Activated T-cell treated with anti-CD3 and anti-CD28 coated beads, Interleukin-2, amount 50 U/mL, for 24 hours (primary cell): ENCODE results near the gene NF1.
"Not testable (repeated sequence)": the region's sequence is repeated elsewhere in the genome, so short reads cannot be mapped to it uniquely, and the experiment has no call there.

ENCODE experiments used
- DNase-seq: peaks from one replicate; pipeline ENCODE4 v3.0.0-alpha.2; 2020
- H3K27ac Mint-ChIP-seq: 2 replicates; pipeline ENCODE4 v1.8.0; 2020; ENCODE audit warnings: mild to moderate bottlenecking, mixed read lengths
- H3K27me3 Mint-ChIP-seq: 2 replicates; pipeline ENCODE4 v1.8.0; 2020; ENCODE audit warnings: mixed read lengths
- H3K36me3 Mint-ChIP-seq: 2 replicates; pipeline ENCODE4 v1.8.0; 2020; ENCODE audit warnings: low read depth, mixed read lengths
- H3K4me1 Mint-ChIP-seq: 2 replicates; pipeline ENCODE4 v1.8.0; 2020; ENCODE audit warnings: low read depth, mixed read lengths
- H3K4me3 Mint-ChIP-seq: 2 replicates; pipeline ENCODE4 v1.8.0; 2020; ENCODE audit warnings: mild to moderate bottlenecking, moderate library complexity, mixed read lengths
- H3K9me3 Mint-ChIP-seq: 2 replicates; pipeline ENCODE4 v1.8.0; 2020; ENCODE audit warnings: mixed read lengths

The NF1 gene, protein sequence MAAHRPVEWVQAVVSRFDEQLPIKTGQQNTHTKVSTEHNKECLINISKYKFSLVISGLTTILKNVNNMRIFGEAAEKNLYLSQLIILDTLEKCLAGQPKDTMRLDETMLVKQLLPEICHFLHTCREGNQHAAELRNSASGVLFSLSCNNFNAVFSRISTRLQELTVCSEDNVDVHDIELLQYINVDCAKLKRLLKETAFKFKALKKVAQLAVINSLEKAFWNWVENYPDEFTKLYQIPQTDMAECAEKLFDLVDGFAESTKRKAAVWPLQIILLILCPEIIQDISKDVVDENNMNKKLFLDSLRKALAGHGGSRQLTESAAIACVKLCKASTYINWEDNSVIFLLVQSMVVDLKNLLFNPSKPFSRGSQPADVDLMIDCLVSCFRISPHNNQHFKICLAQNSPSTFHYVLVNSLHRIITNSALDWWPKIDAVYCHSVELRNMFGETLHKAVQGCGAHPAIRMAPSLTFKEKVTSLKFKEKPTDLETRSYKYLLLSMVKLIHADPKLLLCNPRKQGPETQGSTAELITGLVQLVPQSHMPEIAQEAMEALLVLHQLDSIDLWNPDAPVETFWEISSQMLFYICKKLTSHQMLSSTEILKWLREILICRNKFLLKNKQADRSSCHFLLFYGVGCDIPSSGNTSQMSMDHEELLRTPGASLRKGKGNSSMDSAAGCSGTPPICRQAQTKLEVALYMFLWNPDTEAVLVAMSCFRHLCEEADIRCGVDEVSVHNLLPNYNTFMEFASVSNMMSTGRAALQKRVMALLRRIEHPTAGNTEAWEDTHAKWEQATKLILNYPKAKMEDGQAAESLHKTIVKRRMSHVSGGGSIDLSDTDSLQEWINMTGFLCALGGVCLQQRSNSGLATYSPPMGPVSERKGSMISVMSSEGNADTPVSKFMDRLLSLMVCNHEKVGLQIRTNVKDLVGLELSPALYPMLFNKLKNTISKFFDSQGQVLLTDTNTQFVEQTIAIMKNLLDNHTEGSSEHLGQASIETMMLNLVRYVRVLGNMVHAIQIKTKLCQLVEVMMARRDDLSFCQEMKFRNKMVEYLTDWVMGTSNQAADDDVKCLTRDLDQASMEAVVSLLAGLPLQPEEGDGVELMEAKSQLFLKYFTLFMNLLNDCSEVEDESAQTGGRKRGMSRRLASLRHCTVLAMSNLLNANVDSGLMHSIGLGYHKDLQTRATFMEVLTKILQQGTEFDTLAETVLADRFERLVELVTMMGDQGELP (N-terminal part only)

DNA sequence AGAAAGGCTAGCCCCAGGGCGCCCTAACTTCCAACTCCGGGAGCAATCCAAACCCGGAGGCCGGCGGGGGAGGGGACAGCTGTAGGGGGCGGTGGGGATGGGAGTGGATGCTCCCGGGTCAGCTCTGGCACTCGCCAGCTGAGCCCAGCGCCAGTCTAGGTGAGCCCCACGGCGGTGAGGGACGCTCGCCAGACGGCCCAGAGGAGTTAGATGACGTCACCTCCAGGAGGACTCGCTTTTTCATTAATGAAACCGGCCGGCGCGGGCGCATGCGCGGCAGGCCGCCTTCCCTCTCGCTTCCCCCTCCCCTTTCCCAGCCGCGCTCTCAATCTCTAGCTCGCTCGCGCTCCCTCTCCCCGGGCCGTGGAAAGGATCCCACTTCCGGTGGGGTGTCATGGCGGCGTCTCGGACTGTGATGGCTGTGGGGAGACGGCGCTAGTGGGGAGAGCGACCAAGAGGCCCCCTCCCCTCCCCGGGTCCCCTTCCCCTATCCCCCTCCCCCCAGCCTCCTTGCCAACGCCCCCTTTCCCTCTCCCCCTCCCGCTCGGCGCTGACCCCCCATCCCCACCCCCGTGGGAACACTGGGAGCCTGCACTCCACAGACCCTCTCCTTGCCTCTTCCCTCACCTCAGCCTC, at the start of gene NF1:
TSS of gene NF1 (plus strand) at position 378 of the 636 bp plus-strand sequence. CDS start 333 bp downstream, outside the sequence.
- Mint-ChIP-seq H3K4me3 (peak within 1 kb of the TSS; percentile 91), H3K27me3 (no peaks in the 10 kb centered on the region), H3K36me3 (peaks cover 2% of the 10 kb centered on the region), H3K27ac (peak within 1 kb of the TSS; percentile 94), H3K9me3 (no peaks in the 10 kb centered on the region), H3K4me1 (peaks cover 15% of the 10 kb centered on the region)
- peak; percentile 88 for DNase-seq

DNA sequence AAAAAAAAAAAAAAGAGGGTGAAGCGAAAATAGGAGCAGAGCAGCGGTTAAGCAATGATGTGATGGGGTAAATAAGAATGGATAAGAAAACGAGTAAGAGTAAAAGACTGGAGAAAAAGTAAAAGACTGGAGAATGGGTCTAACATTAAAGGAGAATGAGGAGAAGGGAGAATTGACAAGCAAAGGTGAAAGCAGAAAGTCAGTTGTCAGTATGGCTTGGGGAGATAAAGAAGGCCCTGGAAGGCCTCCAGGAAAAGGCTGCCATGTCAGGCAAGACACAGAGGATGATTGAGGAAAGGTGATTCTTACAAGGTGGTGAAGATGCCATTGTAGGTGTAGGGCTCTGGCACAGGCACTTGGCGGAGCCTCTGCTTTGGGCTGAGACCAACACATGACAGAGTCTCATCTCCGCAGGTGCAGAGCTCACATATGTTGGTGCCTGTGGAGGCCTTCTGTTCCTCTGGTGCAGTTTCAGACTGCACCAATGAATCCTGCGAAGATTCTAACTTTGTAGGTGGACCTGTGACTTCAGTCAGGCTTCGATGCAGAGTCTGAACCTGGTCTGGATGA, 47.8 kb upstream of the NF1 start:
- not testable (repeated sequence) for H3K27ac Mint-ChIP-seq, H3K27me3 Mint-ChIP-seq, H3K36me3 Mint-ChIP-seq, H3K9me3 Mint-ChIP-seq, H3K4me1 Mint-ChIP-seq, DNase-seq, H3K4me3 Mint-ChIP-seq

DNA sequence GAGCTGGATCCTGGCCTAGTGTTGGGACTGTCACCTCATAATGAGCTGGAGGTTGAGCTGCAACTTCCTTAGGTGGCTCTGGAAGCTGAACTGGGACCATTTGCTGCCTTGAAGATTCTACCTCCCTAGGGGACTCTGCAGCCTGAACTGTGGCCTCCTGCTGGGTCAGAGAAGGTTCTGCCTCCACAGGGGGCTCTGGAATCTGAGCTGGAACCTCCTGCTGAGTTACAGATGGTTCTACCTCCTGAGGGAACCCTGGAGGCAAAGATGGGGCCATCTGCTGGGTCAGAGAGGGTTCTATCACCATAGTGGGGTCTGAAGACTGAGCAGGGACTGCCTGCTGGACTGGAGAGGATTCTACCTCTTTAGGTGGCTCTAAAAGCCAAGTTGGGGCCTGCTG, 46.6 kb upstream of the NF1 start:
- H3K4me3 Mint-ChIP-seq: no peak overlapping the region
- H3K36me3 Mint-ChIP-seq: no peaks in the 10 kb centered on the region
- DNase-seq: no peak
- no peaks in the 10 kb centered on the region for H3K9me3 Mint-ChIP-seq
- H3K27ac Mint-ChIP-seq: no peak overlapping the region
- H3K4me1 Mint-ChIP-seq: peaks cover 6% of the 10 kb centered on the region
- no peaks in the 10 kb centered on the region for H3K27me3 Mint-ChIP-seq

DNA sequence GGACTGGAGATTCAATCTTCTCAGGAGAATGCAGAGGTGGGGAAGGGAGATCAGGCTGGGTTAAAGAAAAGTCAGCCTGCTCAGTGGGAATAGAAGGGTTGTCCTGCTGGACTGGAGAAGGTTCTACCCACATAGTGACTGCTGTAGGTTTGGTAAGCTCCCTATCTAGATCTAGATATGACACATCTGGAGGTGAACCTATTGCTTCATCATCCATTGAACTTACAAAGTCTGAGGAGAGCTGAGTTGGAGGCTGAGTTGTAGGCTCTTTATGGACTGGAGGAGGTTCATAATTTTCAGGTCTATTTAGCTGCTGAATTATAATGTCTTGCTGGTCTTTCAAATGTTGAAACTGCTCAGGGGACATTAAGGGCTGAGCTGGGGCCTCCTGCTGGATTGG, 46.0 kb upstream of the NF1 start:
- Mint-ChIP-seq H3K9me3 (no peaks in the 10 kb centered on the region), H3K27me3 (no peaks in the 10 kb centered on the region), H3K36me3 (no peaks in the 10 kb centered on the region), H3K4me3 (no peak overlapping the region), H3K27ac (no peak overlapping the region), H3K4me1 (peaks cover 6% of the 10 kb centered on the region)
- no peak for DNase-seq

DNA sequence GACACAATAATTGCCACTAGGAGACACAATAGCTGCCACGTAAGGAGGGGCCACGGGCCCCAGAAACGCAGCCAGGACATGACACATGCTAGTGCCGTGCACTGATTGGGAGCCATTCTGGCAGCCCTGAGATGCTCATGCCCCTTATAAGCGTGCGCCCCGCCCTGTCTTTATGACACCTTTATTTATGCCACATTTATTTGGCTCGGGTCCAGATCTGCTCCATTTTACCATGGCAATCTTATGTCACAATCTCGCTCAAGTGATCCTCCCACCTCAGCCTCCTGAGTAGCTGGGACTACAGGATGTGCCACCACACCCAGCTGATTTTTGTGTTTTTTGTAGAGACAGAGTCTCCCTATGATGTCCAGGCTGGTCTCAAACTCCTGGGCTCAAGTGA, 43.8 kb upstream of the NF1 start:
- no peak overlapping the region for H3K27ac Mint-ChIP-seq

GRCh38 chr17:31051506-31051905, 43.3 kb upstream of the NF1 start:
- H3K4me1 Mint-ChIP-seq: peaks cover 6% of the 10 kb centered on the region

More for the DNA sequence above, 43.8 kb upstream of the NF1 start:
- peaks cover 6% of the 10 kb centered on the region for H3K4me1 Mint-ChIP-seq
- H3K4me3 Mint-ChIP-seq: no peak overlapping the region
- DNase-seq: no peak
- H3K9me3 Mint-ChIP-seq: no peaks in the 10 kb centered on the region
- H3K27me3 Mint-ChIP-seq: no peaks in the 10 kb centered on the region
- H3K36me3 Mint-ChIP-seq: no peaks in the 10 kb centered on the region

GRCh38 chr17:31052187-31052889, 42.4 kb upstream of the NF1 start:
- H3K36me3 Mint-ChIP-seq: no peaks in the 10 kb centered on the region
- peaks cover 6% of the 10 kb centered on the region for H3K4me1 Mint-ChIP-seq
- peak overlapping the region; percentile 58 for H3K27ac Mint-ChIP-seq
- no peak for DNase-seq
- H3K9me3 Mint-ChIP-seq: no peaks in the 10 kb centered on the region
- H3K4me3 Mint-ChIP-seq: no peak overlapping the region
- H3K27me3 Mint-ChIP-seq: no peaks in the 10 kb centered on the region

More at GRCh38 chr17:31051506-31051905, 43.3 kb upstream of the NF1 start:
- Mint-ChIP-seq H3K27ac (no peak overlapping the region), H3K9me3 (no peaks in the 10 kb centered on the region), H3K36me3 (no peaks in the 10 kb centered on the region), H3K4me3 (no peak overlapping the region), H3K27me3 (no peaks in the 10 kb centered on the region)
- DNase-seq: no peak

GRCh38 chr17:31053071-31053470, 41.7 kb upstream of the NF1 start:
- no peaks in the 10 kb centered on the region for H3K9me3 Mint-ChIP-seq
- no peak for DNase-seq
- H3K27ac Mint-ChIP-seq: no peak overlapping the region
- H3K36me3 Mint-ChIP-seq: no peaks in the 10 kb centered on the region
- H3K4me3 Mint-ChIP-seq: no peak overlapping the region
- peaks cover 6% of the 10 kb centered on the region for H3K4me1 Mint-ChIP-seq
- H3K27me3 Mint-ChIP-seq: no peaks in the 10 kb centered on the region

- no peaks in the 10 kb centered on the region for H3K36me3 Mint-ChIP-seq
- no peaks in the 10 kb centered on the region for H3K9me3 Mint-ChIP-seq
- no peaks in the 10 kb centered on the region for H3K27me3 Mint-ChIP-seq
- no peak for DNase-seq
- H3K27ac Mint-ChIP-seq: no peak overlapping the region
- no peak overlapping the region for H3K4me3 Mint-ChIP-seq
- peaks cover 6% of the 10 kb centered on the region for H3K4me1 Mint-ChIP-seq
Measured at GRCh38 chr17:31054761-31055160, 40.0 kb upstream of the NF1 start.

GRCh38 chr17:31058976-31059375, 35.8 kb upstream of the NF1 start:
- DNase-seq: no peak
- H3K4me3 Mint-ChIP-seq: no peak overlapping the region
- H3K36me3 Mint-ChIP-seq: no peaks in the 10 kb centered on the region
- peaks cover 3% of the 10 kb centered on the region for H3K4me1 Mint-ChIP-seq
- no peaks in the 10 kb centered on the region for H3K9me3 Mint-ChIP-seq
- H3K27me3 Mint-ChIP-seq: no peaks in the 10 kb centered on the region
- no peak overlapping the region for H3K27ac Mint-ChIP-seq

DNA sequence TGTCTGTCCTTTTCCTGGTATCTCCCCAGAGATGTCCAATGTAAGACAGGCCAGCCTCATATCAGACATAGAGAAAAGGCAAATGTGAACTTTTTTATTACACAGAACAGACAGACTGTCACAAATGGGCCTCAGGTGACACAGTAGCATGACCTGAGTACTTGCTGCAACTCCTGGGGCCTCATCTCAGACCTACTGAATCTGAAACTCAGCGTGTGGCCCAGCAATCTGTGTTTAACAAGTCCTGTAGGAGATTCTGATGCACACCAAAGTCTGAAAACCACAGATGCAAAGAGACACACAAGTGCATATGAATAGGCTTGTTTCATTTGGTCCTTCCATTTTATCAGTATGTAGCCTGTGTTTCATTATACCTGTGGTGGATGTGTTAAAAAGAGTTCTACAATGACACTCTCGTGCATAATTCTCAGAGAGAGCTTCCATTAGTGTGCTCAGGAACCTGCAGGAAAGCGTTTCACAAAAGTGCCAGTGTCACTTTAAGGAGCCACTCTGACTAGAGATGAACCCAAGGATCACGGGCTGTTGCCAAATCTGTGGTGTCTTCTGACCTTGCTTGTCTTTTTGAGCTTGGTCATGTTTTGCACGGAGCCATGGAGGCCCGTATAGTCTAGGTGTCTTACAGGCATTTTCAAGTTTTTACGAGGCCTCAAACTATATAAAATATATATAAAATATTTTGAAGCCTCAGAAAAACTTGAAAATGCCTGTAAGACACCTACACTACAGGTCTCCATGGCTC, 33.8 kb upstream of the NF1 start:
- Mint-ChIP-seq H3K27me3 (no peaks in the 10 kb centered on the region), H3K36me3 (no peaks in the 10 kb centered on the region), H3K4me3 (no peak overlapping the region), H3K9me3 (no peaks in the 10 kb centered on the region), H3K4me1 (peaks cover 3% of the 10 kb centered on the region), H3K27ac (no peak overlapping the region)
- DNase-seq: no peak

DNA sequence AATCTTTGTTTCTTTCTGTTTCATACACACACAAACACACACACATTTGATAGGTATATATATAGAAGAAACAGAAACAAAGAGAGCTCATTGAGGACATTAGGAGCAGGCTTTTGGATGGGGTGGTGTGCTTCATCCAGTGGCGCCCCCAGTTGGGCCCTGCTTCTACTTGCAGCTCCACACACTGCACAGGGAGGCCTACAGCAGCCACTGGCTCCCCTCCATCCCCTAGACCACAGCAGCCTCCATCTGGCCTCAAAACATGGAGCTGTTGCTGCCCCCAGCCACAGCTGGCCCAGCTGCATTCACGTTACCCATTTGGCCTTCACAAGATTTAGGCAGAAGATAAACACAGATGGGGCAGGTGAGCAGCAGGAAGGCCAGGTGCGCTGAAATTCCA, 33.1 kb upstream of the NF1 start:
- no peak for DNase-seq
- H3K4me1 Mint-ChIP-seq: peaks cover 3% of the 10 kb centered on the region
- H3K36me3 Mint-ChIP-seq: no peaks in the 10 kb centered on the region
- no peak overlapping the region for H3K4me3 Mint-ChIP-seq
- no peaks in the 10 kb centered on the region for H3K27me3 Mint-ChIP-seq
- no peak overlapping the region for H3K27ac Mint-ChIP-seq
- H3K9me3 Mint-ChIP-seq: no peaks in the 10 kb centered on the region

DNA sequence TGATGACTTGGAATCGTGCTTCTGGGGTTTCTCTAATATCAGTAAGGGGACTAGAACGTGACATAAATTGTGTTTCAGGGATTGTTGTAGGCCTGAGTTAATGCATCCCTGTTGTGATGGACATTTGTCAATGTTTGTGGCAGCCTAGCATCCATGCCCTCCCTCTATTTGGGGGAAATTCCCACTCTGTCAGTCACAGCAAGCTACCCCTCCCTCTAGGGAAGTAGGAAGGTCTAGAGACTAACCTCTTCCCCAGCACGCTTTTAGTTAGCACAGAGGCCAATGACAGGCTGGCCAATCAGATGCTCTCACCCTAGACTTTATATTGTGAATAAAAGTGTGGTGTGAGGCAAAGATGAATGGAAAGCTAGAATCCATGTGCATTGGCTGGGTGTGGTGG, 32.4 kb upstream of the NF1 start:
- Mint-ChIP-seq H3K27me3 (no peaks in the 10 kb centered on the region), H3K36me3 (no peaks in the 10 kb centered on the region), H3K4me1 (peaks cover 3% of the 10 kb centered on the region), H3K4me3 (no peak overlapping the region), H3K27ac (no peak overlapping the region), H3K9me3 (no peaks in the 10 kb centered on the region)
- DNase-seq: no peak
